Kidney epithelial cell (primary cell): ENCODE measurements around the gene XKR8. TPM values are rescaled to one million over a fixed set of nuclear protein-coding genes. Genes with fewer than 3 reads are reported as not detected.

Experiments used
- DNase-seq: peaks from one replicate; pipeline ENCODE4 v3.0.0-alpha.2; 2010; ENCODE audit warnings: low read depth
- H3K27me3 ChIP-seq: 2 replicates; pipeline ENCODE4 v1.6.0; 2011; ENCODE audit warnings: low read length; ENCODE audit not compliant: control insufficient read depth, insufficient read depth
- H3K36me3 ChIP-seq: 2 replicates; pipeline ENCODE4 v1.5.1; 2011; ENCODE audit warnings: low read length; ENCODE audit not compliant: control insufficient read depth, insufficient read depth
- H3K4me3 ChIP-seq: 2 replicates; pipeline ENCODE4 v1.5.1; 2011; ENCODE audit warnings: low read depth, mild to moderate bottlenecking, control low read depth, low read length
- total RNA-seq: library from RNA; depleted of rRNA; stranded (reverse); fragments of >200 nt; gene quantifications from 2 replicates; pipeline ENCODE4 v1.2.3, GENCODE V29; 2015
- TF ChIP-seq, protein P1 (sequence below): IDR thresholded peaks from 2 replicates; pipeline ENCODE4 v1.5.1; 2011; ENCODE audit warnings: mild to moderate bottlenecking, moderate library complexity, low read length, control low read depth, inconsistent platforms; ENCODE audit not compliant: insufficient read depth, poor library complexity, severe bottlenecking

Gene XKR8
- total RNA-seq, 1 donor from 2014 or later = 11.7 TPM

DNA sequence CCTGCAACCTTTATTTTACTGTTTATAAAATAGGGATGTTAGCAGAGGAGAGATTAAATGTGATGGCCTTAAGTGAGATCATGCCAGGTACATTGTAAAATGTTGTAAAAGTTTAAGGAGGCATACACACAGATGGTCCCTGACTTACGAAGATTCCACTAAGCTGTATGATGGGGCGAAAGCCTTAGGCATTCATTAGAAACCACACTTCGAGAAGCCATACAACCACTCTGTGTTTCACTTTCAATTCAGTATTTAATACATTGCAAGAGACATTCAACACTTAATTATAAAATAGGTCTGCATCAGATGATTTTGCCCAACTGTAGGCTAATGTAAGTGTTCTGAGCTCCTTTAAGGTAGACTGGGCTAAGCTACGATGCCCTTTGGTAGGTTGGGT, 21.3 kb upstream of the XKR8 start:
- Histone ChIP-seq H3K27me3 (no peaks in the 10 kb centered on the region), H3K4me3 (no peak overlapping the region), H3K36me3 (no peaks in the 10 kb centered on the region)
- no peak for DNase-seq
- TF ChIP-seq, protein P1, sequence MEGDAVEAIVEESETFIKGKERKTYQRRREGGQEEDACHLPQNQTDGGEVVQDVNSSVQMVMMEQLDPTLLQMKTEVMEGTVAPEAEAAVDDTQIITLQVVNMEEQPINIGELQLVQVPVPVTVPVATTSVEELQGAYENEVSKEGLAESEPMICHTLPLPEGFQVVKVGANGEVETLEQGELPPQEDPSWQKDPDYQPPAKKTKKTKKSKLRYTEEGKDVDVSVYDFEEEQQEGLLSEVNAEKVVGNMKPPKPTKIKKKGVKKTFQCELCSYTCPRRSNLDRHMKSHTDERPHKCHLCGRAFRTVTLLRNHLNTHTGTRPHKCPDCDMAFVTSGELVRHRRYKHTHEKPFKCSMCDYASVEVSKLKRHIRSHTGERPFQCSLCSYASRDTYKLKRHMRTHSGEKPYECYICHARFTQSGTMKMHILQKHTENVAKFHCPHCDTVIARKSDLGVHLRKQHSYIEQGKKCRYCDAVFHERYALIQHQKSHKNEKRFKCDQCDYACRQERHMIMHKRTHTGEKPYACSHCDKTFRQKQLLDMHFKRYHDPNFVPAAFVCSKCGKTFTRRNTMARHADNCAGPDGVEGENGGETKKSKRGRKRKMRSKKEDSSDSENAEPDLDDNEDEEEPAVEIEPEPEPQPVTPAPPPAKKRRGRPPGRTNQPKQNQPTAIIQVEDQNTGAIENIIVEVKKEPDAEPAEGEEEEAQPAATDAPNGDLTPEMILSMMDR = no peak

DNA sequence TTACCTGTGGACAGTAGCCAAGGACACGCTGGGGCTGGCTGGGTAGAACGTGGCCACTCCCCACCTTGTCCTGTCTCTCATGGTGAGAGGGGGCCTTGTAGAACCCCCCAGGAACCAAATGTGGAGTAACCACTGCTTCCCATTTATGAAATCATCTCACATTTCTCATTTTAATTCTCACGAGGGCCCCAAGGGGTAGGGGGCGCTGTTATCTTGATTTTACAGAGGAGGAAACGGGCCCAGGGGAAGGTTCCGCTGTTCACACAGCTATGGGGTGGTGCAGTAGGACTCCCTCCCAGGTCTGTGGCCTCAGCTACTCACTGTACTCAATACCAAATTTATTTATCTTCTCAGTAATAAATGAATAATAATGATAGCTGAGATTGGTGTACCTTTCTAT, 19.5 kb upstream of the XKR8 start:
- H3K4me3 ChIP-seq = no peak overlapping the region
- no peak for DNase-seq
- no peaks in the 10 kb centered on the region for H3K36me3 ChIP-seq
- TF ChIP-seq, protein P1 = peak; percentile 16
- no peaks in the 10 kb centered on the region for H3K27me3 ChIP-seq

DNA sequence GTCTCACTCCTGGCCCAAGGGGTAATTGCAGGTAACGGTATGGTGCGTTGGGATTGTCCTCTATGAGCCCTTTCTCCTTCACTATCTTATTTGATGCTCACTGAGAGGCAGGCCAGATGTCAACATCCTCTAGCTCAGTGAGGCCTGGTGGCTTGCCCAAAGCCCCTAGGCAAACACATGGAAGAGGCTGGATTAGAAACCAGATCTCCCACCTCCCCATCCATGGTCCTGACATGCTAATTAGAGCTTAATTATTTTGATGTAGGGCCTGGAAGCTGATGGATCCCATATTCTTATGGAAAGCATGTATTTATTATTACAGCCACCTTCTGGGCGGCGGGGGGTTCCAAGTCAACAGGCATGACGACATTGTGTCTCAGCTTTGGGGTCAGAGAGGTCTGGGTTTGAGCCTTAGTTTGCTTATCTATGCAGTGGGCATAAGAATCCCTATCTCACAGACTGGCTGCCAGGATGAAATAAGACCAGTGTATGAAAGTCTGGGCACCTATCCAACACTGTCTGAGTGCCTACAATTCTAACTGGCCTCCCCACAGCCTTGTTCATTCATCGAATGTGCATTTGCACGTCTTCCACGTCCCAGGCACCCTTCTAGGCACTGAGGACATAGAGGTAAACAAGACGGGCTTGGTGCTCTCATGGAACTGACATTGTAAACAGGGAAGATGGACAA, 18.8 kb upstream of the XKR8 start:
- no peak for DNase-seq
- Histone ChIP-seq H3K27me3 (no peaks in the 10 kb centered on the region), H3K36me3 (no peaks in the 10 kb centered on the region), H3K4me3 (no peak overlapping the region)
- TF ChIP-seq, protein P1 = no peak

DNA sequence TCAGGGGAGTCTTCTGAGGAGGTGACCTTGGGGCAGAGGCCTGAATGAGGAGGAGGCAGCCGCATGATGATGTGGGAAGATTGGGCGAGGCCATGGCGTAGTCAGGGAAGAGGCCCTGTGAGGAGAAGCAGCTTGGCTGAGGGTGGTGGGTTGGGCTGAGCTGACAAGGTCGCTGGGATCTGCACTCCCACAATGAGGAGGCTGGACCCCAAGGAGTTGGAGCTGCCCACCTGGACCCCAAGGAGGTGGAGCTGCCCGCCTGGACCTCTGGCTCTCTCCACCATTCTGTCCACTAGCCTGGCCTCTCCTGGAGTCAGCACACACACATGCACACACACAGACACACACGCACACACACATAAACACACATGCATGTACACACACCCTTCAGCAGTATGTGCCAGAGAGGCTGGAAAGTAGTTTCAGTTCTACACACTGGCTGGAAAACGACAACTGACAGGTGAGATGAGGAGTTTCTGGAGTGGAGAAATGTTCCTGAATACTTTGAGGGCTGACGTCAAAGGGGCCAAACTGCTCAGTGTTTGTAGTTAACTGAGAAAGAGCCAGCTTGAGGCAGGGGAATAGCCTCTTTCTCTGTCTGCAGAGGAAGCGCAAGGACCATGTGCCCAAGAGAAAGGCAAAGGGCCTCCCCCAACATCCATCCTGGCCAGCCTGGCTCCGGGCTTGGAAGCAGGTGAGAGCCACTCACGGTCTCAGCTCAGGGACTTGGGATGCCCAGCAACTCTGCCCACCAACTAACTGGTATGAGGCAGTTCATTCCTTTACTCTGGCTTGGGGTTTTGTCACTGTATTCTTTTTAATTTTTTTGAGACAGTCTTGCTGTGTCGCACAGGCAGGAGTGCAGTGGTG, 17.9 kb upstream of the XKR8 start:
- DNase-seq = no peak
- Histone ChIP-seq H3K36me3 (no peaks in the 10 kb centered on the region), H3K4me3 (no peak overlapping the region), H3K27me3 (no peaks in the 10 kb centered on the region)
- TF ChIP-seq, protein P1 = no peak

DNA sequence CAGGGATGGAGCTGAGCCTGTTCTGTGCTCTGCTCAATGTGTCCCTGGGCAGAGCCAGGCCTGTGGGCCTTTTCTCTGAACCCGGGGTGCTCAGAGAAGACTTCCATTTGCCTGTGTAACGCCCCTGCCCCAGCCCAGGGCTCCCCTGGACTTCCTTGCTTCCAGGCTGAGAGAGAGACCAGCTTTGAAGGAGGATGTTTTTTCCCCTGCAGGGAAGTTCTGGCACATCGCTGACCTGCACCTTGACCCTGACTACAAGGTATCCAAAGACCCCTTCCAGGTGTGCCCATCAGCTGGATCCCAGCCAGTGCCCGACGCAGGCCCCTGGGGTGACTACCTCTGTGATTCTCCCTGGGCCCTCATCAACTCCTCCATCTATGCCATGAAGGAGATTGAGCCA, 14.8 kb upstream of the XKR8 start:
- H3K36me3 ChIP-seq = no peaks in the 10 kb centered on the region
- H3K27me3 ChIP-seq = no peaks in the 10 kb centered on the region
- DNase-seq = no peak
- no peak overlapping the region for H3K4me3 ChIP-seq
- TF ChIP-seq, protein P1 = no peak

DNA sequence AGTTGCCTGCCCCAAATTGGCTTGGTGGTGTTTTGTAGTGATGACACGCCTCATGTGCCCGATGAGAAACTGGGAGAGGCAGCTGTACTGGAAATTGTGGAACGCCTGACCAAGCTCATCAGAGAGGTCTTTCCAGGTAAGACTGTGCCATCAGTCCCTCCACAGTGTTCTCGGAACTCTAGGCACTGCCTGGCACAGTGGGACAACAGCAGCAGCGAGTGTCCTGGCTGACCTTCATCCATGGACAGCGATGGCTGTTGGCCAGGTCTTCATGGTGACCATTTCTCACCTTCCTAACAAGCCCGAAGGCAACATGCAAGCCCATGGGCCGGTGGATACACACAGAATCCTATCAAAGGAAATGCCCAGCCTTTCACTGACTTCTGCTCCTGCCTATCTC, 10.7 kb upstream of the XKR8 start:
- Histone ChIP-seq H3K36me3 (no peaks in the 10 kb centered on the region), H3K27me3 (no peaks in the 10 kb centered on the region), H3K4me3 (no peak overlapping the region)
- DNase-seq = no peak
- TF ChIP-seq, protein P1 = no peak
